Upper lobe of left lung (tissue), 4 donors: ENCODE results near the gene FRMD5.

Experiments used
- CTCF ChIP-seq, 6 experiments: fragments of 450-650 bp in 4 of 6; fragments of 200-600 bp in 2 of 6; sonication (generic) in 2 of 6; IDR thresholded peaks; one replicate each; pipeline ENCODE4 v1.5.1; 2016 to 2019; ENCODE audit warnings: antibody characterized with exemption in 6 of 6
- EP300 ChIP-seq, 4 donors: sonication (generic); formaldehyde crosslinking; IDR thresholded peaks; one replicate each; pipeline ENCODE4 v1.5.1; 2017; ENCODE audit warnings: antibody characterized with exemption in 4 of 4, control low read depth in 2 of 4
- POLR2A ChIP-seq, 4 donors: fragments of 450-650 bp; IDR thresholded peaks; one replicate each; pipeline ENCODE4 v1.5.1; 2016 to 2017; ENCODE audit warnings: antibody characterized with exemption in 4 of 4, mild to moderate bottlenecking in 2 of 4
- POLR2AphosphoS5 ChIP-seq, 2 donors: sonication (generic); formaldehyde crosslinking; IDR thresholded peaks; one replicate each; pipeline ENCODE4 v1.5.1; 2017; ENCODE audit warnings: antibody characterized with exemption in 2 of 2

- TF ChIP-seq CTCF (IDR thresholded peaks at IDR 0.05) = no peak
- no peak for TF ChIP-seq POLR2AphosphoS5 (IDR thresholded peaks at IDR 0.05)
- no peak for TF ChIP-seq POLR2A (IDR thresholded peaks at IDR 0.05)
- TF ChIP-seq EP300 (IDR thresholded peaks at IDR 0.05) = no peak
Observed at GRCh38 chr15:43881245-43881644, 313.8 kb downstream of the FRMD5 start.
